AG20443 (cell line): ENCODE data around the gene POU2F3.
A peak's percentile ranks its signal among the peaks of the same experiment; 100 is the strongest.

Experiments
- DNase-seq: peaks from one replicate; pipeline ENCODE4 v3.0.0; 2012; ENCODE audit warnings: low spot score, mixed read lengths

The POU2F3 gene

DNA sequence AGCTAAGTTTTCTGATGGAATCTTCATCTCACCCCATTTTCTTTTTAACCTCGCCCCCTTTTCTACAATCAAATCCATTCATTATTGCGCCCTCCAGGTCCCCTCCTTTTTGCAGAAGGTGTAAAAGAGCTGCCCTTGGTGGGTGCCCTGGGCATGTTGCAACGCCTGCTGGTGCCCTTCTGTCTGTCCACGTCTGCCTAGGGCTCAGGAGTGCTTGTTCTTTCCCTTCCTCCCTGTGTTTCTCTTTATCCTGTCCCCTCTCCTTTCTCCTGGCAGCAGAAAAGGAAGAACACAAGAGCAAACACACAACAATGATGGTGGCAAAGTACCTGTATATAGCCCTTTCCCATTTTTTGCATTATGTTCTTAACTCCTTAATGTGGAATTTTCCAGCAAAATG lies 79.0 kb downstream of the POU2F3 start:
- DNase-seq = no peak

DNA sequence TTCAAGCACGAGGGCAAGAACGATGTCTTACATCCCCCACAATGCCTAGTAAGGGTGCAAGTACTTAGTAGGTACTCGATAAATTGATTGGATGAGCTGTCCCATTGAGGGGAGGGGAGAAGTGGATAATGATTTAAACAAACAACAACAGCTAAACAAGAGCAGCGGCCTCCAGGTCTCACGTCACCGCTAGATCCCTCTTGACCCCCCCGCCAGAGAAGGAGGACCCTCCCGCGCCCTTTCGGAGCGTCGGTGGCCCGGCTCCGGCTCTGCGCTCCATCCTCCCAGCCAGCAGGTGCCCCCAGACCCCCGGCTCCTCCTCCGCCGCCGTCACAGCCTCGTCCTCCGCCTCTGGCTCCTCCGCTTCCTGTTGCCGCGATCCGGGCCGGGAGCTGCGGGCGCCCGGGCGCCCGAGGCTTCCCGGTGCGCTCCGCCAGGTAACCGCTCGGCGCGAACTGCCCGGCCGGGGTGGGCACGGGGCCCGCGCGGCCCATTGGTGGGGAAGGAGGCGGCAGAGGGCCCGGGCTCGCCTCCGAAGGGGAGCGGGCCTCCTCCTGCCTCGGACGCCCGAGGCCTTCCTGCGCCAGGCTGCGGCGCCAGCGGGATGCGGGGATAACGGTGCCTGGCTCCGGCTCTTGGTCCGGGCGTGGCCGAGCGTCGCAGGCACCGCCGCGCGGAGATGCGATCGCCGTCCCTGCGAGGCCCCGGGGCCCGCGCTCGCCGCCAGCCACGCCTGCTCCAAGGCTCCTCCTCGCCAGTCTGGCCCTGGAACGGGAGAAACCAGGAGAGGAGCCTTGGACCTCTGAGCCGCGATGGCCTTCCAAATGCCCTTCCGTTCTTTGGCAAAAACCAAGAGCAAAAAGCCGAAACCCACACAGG lies 85.2 kb downstream of the POU2F3 start, which contains the start of gene TLCD5:
TLCD5 (plus strand) TSS at position 368 of the 879 bp plus-strand sequence. CDS start 2,143 bp downstream, outside the sequence.
- peak; percentile 84 for DNase-seq

DNA sequence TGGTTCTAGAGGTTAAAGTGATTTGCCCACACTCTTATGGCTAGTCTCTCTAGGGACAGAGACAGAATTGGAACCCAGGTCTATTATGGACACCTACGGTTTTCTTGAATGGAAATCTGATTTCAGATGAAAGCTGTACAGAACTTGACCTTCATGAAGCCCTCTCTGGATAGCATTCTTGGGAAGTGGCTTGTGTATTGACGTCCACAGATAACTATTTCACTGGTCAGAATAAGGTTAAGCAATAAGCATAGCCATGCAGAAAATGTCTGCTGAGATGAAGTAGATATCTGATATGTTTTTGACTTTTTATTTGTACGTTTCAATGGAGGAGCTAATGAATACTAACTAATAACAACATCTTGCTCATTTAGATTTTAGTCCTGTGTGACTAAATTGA lies 86.3 kb downstream of the POU2F3 start:
- DNase-seq = no peak

DNA sequence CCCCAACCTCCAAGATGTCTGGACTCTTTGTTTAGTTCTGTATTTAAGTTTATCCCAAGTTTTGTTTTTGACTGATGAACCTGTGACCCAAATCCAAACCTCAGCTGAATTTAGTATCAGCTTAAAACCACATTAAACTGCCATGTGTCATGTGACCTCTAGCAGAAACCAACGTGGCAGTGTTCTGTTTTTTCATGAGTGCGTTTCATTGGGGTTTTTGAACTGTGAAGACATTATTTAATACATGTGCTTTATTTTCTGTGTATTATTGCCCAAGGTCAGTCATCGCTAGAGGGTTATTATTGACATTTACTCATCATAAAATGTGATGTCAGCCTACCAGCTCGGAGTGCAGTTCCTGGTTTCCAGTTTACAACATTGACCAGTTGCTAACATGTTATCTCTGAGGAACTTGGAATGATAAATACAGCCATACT lies 86.9 kb downstream of the POU2F3 start:
- no peak for DNase-seq

DNA sequence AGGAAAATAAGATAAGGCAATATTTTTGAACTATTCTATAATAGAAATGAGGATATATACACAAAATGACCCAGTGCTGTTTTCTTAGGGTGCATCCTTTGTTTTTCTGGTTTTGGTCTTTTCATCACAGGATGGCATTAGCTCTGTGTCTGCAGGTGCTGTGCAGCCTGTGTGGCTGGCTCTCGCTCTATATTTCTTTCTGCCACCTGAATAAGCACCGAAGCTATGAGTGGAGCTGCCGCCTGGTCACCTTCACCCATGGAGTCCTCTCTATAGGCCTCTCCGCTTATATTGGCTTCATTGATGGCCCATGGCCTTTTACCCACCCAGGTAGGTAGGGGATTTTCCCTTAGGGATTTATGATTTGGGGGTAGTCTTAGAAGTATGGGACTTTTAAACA lies 87.4 kb downstream of the POU2F3 start:
- no peak for DNase-seq

DNA sequence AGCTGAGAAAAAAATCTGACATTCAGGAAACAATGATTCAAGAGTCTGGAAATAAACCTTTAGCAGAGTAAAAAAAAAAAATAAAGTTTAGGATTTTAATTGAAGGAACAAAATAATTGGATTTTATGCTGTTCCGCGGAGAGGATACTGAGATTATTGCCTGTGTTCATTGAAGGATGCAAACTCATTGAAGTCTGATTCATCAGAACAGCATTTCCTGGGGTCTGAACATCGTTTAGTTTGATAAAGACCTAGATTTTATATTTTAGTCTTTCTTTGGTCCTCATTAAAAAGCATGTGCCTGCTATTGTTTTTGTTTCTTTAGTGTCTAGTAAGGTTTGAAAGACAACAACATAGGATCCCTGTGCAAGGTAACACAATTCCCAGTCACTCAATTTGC lies 89.6 kb downstream of the POU2F3 start:
- no peak for DNase-seq

DNA sequence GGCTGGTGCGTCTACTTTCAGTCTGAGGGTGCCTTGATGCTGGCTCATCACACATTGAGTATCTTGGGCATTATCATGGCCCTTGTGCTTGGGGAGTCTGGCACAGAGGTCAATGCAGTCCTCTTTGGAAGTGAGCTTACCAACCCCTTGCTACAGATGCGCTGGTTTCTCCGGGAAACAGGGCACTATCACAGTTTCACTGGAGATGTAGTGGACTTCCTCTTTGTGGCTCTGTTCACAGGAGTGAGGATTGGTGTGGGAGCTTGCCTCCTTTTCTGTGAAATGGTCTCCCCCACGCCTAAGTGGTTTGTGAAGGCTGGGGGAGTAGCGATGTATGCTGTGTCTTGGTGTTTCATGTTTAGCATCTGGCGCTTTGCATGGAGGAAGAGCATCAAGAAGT lies 90.1 kb downstream of the POU2F3 start:
- no peak for DNase-seq

DNA sequence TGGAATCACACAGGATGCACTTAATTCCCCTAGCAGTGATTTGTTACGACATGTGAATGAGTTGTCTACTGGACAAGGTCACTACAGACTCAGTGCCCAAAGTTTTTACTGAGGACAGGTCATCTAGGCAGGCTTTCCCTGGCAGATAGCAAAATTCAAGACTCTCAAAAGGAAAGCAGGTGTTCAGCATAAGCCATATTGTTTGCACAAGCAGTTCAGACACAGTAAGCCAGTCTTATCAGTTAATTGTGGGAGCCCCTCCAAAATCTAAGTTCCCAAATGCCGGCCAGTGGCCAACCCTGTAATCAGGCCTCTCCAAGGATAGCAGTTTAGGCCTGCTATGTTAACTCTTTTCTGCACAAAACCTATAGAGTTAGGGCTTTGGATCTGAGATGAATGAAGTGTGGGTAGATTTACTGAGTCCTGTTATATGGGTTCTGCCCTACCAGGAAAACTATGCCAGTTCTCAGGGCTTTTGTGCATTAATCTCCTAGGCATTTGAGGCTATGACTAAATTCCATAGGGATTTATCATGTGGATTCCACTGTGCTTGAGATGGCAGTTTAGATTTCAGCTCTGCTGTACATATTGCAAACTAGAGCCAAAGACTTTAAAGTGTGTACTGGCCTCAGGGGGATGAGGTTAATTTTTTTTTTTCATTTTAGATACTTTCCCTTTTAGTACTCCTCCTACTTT lies 91.5 kb downstream of the POU2F3 start:
- peak; percentile 66 for DNase-seq

DNA sequence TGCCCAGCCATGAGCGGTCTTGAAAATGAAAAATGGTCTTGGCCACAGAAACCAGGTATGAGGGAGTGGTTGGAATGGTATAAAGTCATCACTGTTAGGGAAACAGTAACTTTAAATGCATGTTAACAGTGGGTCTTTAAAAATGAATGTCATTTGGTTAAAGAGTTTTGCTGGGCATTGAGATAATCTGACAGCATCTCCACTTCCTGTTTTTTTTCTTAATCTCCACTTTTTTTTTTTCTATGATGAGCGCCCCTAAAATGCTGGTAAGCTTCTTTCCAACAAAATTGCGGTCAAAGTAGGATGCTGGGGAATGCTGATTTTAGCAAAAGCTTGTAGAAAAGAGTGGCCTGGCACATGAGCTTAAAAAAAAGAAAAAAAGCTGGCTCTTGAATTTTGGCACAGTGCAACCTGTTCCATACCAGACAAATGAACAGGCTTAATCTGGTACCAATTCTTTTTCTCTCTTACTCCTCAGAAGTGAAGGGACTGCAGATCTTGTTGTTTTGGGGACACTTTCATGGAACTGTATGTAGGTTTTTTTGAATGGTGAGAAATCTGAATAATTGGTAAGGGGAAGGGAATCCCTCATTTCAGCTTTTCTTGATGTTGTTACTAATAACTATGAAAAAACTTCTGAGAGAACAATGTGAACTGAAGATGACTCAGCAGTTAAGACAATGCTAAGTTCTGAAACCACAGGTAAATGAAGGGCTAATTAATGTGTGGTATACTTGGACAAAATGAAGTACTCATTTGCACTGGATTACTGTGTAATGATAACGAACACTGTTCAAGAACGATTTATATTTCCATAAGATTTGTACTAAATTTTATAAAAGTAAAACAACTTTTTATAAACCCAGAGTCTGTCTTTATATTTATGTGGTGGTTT lies 93.1 kb downstream of the POU2F3 start:
- peak; percentile 41 for DNase-seq

DNA sequence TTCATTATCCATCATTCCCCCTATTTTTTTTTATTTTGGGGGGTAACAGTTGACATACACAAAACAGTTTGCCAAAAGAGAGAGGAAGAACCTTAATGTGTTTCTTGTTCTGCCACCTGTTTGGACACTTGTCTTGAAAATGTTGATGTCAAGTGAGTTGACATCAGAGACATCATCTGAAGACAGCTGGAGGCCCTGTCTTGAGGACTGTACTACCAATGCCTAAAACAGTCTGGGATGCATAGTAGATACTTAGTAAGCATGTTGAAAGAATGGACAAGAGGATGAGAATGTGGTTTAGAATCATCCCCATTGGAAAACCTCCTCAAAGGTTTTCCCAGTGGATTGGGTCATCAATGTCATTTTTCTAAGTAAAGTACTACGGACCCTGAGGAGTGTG lies 93.9 kb downstream of the POU2F3 start:
- DNase-seq = no peak

DNA sequence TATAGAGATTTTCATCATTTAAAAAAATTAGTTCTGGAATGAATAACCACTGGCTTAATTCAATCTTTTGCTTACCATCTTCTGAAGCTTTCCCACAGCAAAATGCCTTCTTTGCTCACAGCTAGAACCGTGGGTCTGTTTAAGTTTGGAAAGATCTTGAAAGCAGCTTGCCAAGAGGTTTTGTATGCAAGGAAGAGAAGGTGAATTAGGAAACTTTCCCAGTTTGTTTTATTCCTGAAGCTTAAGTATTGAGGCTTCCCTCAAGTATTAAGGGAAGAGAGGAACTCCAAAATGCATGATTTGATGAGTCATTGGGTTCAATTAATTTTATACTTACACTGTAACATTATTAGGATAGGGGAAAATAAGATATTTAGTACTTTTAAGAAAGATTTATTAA lies 94.4 kb downstream of the POU2F3 start:
- DNase-seq = no peak

DNA sequence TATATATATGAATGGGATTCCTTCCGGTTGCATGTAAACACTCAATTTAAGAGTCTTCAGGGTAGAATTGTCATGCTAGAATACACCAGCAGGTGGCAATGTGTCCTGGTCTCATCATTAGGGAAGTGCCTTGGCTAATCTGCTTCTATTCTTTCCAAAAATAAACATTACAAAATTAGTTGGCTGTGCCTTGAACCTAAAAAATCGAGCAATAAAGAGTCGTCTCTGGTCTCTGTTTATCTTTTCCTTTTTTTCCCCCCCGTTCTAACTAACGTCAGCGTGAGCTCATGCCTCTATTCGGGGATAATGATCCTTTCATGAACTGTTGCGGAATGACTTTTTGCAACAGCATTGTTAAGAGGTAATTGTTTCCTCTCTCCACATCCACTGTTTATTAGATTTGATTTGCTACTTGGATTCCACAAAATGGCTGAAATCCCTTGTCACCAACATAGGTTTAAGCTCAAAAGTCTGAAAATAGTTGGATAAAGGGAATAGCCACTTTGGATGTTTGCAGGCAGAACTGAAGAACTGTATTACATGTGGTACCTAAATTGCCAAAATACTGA lies 95.0 kb downstream of the POU2F3 start:
- DNase-seq = peak; percentile 54

DNA sequence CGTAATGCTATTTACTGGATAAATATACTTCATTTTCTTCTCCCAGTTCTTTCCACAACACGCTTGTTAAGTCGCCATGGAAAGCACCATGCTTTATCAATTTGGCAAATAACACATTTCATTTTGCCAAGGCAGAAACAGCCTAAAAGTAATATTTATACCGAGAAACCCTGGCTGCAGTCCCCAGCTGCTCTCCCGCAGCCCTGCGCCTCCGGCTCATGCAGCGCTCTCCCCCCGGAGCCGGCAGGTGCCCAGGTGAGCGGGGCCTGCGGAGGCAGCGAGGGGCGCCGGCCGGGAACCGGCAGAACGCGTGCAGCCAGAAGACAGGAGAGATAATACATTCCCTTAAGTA lies 95.6 kb downstream of the POU2F3 start:
- no peak for DNase-seq

DNA sequence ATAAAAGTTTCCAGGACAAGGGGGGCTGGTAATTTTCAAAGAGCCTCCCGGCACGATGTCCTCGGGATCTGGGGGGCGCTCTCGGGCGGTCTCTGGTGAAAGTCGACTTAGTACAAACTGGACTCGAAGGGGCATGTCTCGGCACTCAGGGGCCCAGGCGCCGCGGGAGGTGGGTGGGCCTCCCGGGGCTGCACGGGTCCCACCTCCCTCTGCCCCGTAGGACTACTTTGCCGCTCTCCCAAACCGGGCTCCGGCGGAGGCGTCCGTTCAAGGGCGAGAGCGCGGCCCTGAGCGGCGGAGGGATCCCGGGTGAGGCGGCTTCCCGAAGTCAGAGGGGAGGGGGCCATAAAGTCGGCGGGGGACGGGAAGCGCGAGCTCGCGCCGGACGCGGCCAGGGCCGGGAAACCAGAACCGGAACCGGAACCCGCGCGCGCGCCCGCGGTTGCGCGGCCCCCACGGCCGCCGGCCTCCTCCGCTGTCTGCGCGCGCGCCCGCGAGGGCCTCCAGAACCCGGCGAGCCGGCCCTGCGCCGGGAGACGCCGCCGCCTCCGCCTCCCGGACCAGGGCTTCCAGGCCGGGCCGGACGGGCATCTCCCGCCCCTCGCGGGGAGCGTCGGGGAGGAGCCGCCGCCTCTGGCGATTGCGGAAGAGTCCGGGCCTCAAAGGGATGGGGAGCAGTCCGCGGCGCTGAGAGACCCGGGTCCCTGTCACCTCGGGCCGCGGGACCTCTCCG lies 96.1 kb downstream of the POU2F3 start, which contains the start of gene ARHGEF12:
ARHGEF12 (plus strand) TSS at position 506 of the 733 bp plus-strand sequence. CDS start 831 bp downstream, outside the sequence.
- DNase-seq = peak; percentile 98

DNA sequence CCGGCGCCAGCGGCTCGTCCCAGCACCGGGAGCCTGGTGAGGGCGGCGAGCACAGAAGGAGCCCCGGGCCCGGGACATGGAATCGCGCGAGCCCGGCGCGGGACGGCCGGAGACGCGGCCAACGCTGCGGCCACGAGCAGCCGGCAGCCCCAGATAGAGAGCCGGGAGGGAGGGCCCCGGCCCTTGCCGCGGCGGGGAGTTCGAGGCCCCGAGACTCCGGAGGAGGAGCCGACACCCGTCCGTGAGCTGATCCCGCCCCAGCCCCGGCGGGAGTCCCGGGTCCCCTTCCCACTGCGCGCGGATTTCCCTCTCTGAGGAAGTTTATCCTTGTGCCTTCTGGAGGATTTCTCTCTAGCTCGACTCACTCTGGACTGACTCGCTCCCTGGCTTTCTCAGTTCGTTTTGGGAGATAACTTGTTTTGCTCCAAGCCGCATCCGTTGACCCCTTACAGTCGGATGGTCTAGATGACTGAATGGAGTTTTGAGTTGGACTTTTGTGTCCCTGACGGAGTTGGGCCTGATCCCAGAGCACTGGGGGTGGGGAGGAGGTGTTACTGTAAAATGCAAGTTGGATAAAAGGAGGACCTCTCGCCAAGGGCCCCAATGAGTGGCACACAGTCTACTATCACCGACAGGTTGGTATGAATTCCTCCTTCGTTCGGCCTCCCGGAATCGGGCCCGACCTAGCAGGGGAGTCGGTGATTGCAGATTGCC lies 96.9 kb downstream of the POU2F3 start:
- DNase-seq = peak; percentile 71

DNA sequence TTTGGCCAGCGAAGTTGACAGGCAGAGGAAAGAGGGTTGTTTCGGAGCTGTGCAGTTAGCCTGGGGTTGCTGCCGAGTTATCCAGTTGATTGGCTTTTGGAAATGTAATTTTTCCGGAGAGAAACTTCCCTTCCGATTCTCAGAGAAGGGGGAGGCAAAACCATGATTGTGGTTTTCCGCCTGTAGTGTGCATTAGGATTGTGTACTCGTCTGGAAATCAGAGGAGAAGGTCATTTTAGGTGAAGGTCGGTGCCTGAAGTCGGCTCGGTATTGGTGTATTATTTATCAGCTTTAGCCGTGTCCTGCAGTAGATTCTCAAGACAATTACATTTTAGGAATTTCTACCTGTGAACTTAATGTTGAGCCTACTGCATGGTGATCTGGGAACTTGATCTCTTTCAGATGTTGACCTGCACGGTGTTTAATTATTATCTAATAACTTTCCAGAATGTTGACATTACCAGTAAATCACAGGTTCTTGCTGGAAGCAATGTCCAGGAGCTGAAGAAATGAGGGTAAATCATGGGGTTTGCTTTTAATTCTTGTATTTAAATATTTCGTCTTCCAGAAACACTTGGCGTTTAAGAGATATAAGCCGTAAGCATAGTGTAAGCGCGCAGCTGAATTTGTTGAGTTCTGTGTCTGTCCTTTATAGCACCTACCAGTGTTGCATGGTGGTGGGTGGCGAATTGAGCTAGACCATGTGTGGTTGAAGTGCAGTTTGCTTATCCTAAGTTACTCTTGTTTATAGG lies 97.6 kb downstream of the POU2F3 start:
- no peak for DNase-seq

DNA sequence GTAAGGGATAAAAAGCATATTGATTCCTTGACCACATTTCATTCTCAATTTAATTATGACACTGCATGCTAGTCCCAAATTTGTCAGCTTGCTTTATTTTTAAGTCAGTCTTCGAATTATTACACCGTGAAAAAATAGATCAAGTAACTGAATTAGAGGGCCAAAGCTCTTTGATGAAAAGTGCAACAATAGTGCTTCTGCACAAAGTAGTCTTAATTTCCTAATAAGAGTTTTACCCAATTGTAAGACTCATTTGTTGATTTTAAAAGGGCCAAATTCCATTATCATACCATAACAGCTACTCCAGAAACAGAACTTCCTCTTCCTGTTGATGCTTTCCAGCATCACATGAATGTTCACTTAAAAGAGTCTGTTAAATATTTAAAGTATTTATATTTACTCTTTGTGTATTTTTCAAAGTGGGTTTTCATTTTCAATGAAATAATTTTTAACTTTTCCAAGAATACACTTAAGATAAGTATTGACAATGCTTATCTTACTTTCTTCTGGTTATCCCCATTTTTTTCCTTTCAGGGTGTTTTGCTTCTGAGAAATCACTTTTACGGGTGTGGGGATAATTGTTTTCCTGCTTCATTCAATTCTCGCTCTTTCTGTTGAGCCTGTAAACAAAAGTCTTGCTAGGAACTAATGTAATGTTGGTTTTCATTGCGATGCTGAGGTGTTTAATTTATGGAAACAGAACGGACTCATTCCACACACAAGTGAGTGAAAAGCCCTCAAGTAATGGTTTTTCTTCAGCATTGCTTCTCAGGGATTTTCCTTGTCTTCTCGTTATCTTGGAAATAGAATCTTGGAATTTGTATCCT lies 98.4 kb downstream of the POU2F3 start:
- peak; percentile 13 for DNase-seq

DNA sequence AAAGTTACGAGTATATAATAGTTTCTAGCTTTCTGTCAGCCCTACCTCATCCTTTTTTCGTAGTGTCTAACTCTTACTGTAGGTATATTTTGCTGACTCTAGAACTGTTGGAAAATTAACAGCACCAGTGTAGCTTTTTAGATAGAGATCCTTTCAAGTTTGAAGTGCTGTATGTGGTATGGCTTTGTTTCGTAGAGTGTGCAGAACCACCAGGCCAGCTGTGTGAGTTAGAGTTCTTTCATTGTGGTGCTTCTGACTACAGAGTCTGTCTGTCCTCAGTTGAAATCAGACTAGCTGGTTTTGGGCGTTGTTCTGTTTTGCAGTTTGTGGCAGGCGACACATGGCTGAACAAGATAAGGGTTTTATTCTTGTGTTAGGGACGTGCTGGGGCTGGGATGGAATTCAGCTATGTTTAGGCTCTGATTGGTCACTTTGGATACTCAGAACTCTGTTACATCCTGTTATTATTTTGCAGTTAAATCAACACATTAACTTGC lies 99.5 kb downstream of the POU2F3 start:
- peak; percentile 34 for DNase-seq

DNA sequence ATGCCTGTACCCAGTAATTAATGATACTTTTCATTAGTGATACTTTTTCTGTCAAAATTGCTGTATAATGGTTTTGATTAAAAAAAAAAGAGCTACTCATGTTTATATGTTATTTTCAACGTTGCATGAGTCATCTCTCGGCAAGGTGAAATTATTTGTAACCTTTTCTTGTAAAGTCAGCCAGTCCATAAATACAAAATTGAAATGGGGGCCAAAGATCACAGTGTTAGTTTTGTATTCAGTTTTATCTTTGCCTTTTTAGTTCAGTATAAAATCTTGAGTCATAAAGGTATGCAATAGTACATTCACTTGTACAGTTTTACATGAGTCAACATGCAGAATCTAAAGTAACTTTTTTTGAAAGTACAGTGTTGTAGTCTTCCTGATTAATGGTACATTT lies 100.6 kb downstream of the POU2F3 start:
- no peak for DNase-seq
